Left ventricle myocardium superior (tissue), 1 donor: Measurements from ENCODE around the gene FBXO38. TPM values are rescaled to one million over a fixed set of nuclear protein-coding genes. Genes with fewer than 3 reads are reported as not detected.

Source experiments
- ATAC-seq: fragments of 200-7000 bp; cut with Tn5 transposase; one replicate; pipeline ENCODE4 v1.9.1; 2020; ENCODE audit warnings: mild to moderate bottlenecking, moderate library complexity
- DNase-seq: peaks from one replicate; pipeline ENCODE4 v3.0.0-alpha.2; 2020
- intact Hi-C: fragments of 100-400 bp; cut with micrococcal nuclease; formaldehyde crosslinking; loops from one replicate; pipeline ENCODE4 v1.11.0; 2022
- total RNA-seq: library from RNA; stranded (reverse); fragmentation: NEBNext Ultra II Directional; extraction: Animal tissue kit (Norgen Biotek cat#: 25700); gene quantifications from one replicate; pipeline ENCODE4 v1.2.1, GENCODE V29; 2021
- donor health status: DM: no; HTN: yes; CAD: no; lungs with severe emphysema.

Gene FBXO38
- total RNA-seq, 1 donor from 2014 or later, result 41.2 TPM

DNA sequence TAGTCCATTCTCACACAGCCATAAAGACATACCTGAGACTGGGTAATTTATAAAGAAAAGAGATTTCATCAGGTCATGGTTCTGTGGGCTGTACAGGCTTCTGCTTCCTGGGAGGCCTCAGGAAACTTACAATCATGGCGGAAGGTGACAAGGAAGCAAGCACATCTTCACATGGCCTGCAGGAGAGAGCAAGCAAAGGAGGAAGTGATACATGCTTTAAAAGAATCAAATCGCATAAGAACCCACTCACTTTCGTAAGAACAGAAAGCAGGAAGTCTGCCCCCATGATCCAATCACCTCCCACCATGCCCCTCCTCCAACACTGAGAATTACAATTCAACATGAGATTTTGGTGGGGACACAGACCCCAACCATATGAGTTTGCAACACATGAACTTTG is 5.1 kb upstream of the FBXO38 start:
- ATAC-seq (no peak), DNase-seq (no peak)
- intact Hi-C loops, result no loop called here

DNA sequence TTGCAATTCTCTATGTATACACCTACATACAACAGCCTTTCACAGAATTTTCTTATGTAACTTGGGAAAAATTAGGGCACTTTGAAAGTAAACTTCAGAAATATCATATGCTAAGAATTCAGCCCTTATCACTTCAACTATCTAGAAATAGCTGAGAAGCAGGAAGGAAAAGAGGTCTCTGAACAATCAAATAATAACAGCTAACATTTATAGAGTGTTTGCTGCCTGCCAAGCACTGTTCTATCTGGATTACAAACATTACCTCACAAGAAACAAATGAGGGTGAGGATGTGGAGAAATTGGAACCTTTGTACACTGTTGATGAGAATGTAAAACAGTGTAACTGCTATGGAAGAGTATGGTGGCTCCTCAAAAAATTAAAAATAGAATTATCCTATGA is 4.4 kb upstream of the FBXO38 start:
- ATAC-seq (no peak), DNase-seq (no peak)
- intact Hi-C loops, result no loop called here

GRCh38 chr5:148381906-148382305 is 1.9 kb upstream of the FBXO38 start:
- intact Hi-C loops, result no loop called here
- ATAC-seq, result no peak
- DNase-seq, result no peak

GRCh38 chr5:148382961-148383360 is 797 bp upstream of the FBXO38 start:
- intact Hi-C loops, result no loop called here
- DNase-seq, result no peak
- ATAC-seq, result no peak

- DNase-seq (no peak), ATAC-seq (peak; percentile 15)
- intact Hi-C loops, result no loop called here
These were observed 601 bp downstream of the FBXO38 start for GRCh38 chr5:148384380-148384737.

GRCh38 chr5:148385094-148385493 is 1.3 kb downstream of the FBXO38 start:
- no peak for ATAC-seq
- no peak for DNase-seq
- intact Hi-C loops, result no loop called here

GRCh38 chr5:148386041-148386440 is 2.3 kb downstream of the FBXO38 start:
- ATAC-seq (no peak), DNase-seq (no peak)
- intact Hi-C loops, result no loop called here

DNA sequence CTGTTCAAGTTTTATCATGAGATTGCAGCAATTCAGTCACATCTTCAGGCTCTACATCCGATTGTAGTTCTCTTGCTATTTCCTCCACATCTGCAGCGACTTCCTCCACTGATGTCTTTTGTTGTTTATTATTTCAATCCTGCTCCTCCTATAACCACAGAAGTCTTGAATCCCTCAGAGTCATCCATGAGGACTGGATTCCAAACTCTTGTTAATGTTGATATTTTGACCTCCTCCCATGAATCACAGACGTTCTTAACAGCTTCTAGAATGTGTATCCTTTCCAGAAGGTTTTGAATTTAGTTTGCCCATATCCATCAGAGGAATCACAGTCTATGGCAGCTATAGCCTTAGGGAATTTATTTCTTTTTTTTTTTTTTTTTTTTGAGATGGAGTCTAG is 3.6 kb downstream of the FBXO38 start:
- no peak for ATAC-seq
- intact Hi-C loops, result no loop called here

DNA sequence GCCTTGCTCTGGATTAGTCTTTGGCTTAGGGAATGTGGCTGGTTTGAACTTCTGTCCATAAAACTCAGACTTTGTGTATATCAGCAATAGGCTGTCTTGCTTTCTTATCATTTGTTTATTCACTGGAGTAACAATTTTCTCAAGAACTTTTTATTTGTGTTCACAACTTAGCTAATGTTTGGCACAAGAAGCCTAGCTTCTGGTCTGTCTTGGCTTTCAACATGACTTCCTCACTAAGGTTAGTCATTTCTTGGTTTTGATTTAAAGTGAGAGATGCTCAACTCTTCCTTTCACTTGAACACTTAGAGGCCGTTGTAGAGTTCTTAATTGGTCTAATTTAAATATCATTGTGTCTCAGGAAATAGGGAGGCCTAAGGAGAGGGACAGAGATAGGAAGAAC is 4.9 kb downstream of the FBXO38 start:
- ATAC-seq (peak; percentile 4), DNase-seq (no peak)
- intact Hi-C loops, result no loop called here

More for the DNA sequence above, 3.6 kb downstream of the FBXO38 start:
- no peak for DNase-seq

DNA sequence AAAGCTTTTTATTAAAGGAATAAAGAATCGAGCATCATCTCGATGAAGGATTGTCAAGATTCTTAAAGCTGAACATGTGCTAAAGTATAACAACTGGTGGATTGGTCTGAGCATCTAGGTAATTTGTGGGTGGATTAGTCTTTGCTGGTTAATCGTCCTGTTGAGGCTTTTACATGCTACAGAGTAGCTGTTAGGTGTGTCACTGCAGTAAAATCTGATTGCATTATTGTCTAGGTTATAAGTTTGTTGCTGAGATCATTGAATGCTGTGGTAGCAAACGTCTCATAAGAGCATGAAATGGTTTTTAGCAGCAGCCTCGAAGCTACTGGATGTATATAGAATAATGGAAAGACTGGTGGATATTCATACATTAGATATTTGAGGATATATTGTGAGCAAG is 7.2 kb downstream of the FBXO38 start:
- ATAC-seq, result no peak
- no peak for DNase-seq
- intact Hi-C loops, result no loop called here

- intact Hi-C loops, result no loop called here
- peak; percentile 17 for ATAC-seq
These were observed 7.7 kb downstream of the FBXO38 start for GRCh38 chr5:148391422-148391821.

GRCh38 chr5:148393390-148393741 is 9.6 kb downstream of the FBXO38 start:
- intact Hi-C loops, result no loop called here
- DNase-seq, result no peak
- ATAC-seq, result no peak

More at GRCh38 chr5:148391422-148391821, 7.7 kb downstream of the FBXO38 start:
- no peak for DNase-seq

GRCh38 chr5:148394587-148395019 is 10.8 kb downstream of the FBXO38 start:
- intact Hi-C loops, result no loop called here
- no peak for ATAC-seq
- no peak for DNase-seq

DNA sequence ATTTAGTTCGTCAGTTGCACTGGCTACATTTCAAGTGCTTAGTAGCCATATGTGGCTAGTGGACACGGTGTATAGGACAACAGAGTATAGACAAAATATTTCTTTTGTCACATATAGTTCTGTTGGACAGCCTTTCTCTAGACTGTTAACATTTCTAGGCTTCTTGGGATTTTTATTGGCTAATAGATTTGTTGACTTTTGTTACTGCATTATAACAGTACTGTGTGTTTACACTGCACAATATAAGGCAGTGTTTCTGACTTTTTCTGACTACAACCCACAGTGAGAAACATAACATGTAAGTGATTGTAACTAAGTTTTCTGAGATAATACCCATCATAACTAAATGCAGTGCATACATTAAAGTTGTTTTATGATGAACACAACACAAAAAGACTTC is 11.3 kb downstream of the FBXO38 start:
- no peak for DNase-seq
- intact Hi-C loops, result no loop called here
- no peak for ATAC-seq

DNA sequence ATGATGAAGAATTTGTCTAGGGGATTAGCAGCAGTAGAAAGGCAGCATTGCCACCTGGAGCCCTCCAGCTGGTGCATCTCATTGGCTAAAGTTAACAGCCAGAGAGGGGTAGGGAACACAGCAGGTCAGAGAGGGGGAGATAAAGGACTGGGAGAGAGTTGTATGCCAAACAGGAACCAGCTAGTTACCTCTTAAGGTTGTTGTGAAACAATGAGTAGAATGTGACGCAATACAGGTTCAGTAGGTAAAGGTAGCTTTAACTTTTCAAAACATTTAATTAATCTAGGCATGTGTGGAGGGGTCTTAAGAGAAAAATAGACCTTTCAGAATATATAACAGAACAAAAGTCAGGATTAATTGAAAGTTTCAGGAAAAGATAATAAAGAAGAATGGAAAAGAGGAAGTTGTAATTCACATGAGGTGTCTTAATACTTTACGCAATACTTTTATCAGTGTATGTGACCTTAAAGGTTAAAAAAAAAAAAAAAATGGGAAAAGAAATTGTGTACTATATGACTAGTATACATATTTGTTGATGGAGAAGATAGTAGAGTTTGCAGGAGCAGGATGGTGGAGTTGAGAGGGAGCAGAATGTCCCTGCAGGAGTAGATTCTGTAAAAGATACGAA is 14.3 kb downstream of the FBXO38 start:
- ATAC-seq, result peak; percentile 51
- no peak for DNase-seq
- intact Hi-C loops, result no loop called here

DNA sequence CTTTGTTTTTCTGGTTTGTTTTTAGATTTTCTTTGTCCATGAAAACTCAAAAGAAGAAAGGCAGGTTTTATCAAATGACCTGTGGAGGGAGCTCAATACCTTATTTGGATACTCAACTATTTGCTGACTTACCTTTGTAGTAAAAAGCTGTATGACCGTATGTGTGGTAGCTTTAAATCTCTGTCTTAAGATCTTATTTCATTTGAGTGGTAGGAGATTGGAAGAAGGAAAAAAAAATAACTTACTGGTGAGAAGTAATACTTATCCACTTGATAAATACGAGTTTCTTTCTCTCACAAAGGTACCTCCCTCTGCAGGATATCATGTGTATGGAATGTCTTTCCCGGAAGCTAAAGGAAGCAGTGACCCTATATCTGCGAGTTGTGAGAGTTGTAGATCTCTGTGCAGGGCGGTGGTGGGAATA is 15.0 kb downstream of the FBXO38 start:
- intact Hi-C loops, result no loop called here
- no peak for DNase-seq
- peak; percentile 34 for ATAC-seq

DNA sequence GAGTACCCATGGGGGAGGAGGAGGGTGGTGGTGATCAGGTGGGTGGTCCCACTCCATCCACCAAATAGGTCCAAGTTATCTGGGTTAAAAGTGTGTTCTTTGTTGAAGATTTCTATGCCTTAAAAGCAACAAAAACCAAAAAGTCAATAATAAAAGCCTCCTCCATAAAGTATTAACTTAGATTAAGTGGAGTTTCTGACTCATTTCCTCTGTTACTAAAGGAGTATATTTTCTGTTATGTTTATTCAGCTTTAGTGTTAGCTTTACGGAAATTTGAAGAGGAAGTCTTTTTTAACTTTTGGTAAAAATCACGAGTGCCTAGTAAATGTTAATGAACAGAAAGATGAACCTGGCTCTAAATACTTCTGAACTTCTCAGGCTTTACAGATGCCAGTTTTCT is 17.8 kb downstream of the FBXO38 start:
- no peak for ATAC-seq
- no peak for DNase-seq
- intact Hi-C loops, result no loop called here

- DNase-seq (no peak), ATAC-seq (peak; percentile 50)
- intact Hi-C loops, result no loop called here
These were observed 19.6 kb downstream of the FBXO38 start for GRCh38 chr5:148403344-148403743.

DNA sequence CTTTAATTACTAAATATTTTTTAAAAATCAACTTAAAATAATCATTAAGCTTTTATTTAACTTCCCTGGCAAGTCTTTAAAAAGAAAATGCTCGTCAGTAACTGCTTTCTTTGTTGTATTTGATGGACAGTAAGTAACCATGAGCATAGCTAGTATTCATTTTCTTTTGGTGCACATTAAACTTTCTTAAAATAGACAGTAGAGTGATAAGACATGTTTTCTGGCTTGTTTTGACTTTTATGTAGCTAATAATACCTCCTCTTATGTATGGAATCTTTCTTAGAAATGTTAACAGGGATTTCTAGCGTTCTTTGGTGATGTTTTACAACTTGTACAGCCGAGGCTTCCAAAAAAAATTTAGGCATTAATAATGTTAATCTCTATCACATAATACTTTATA is 22.6 kb downstream of the FBXO38 start:
- ATAC-seq (peak; percentile 67), DNase-seq (no peak)
- intact Hi-C loops, result no loop called here

- intact Hi-C loops, result no loop called here
- ATAC-seq (no peak), DNase-seq (no peak)
These were observed 24.3 kb downstream of the FBXO38 start for GRCh38 chr5:148408092-148408491.

DNA sequence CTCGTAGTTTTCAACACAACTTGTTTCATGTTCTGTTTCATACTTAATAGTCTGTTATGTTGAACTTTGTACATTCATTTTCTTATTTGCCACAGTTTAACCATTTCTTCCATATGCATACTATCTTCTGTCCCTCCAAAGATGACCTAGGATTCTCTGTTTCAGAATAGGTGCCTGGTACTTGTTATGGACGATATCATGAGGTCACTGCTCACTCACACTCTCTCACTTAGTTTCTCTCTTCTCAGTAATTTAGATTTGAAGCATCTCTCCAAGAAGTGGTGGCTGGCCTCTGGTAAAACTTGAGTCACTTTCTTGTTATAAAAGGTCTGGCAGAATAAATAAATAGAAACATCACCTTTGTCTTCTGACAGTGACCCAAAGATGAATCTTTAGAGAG is 28.4 kb downstream of the FBXO38 start:
- intact Hi-C loops, result no loop called here
- ATAC-seq, result no peak
- no peak for DNase-seq

DNA sequence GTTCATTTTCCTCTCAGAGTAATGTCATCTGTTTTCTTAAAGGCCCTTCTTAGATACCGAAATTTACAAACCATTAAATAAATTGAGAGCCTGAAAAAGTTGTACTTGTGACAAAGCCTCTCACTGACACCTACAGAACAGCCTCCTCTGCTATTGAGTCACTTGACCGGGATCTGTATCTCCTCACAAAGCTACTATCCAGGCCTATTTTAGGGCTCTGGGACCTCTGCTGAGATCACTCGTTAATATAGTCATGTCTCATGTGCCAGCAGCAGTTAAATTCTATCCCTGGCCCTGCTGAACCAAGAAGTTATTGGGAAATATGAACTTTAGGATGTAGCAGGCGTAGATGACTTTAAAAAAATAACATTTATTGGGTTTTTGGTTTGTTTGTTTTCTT is 31.1 kb downstream of the FBXO38 start:
- DNase-seq (no peak), ATAC-seq (peak; percentile 93)
- intact Hi-C loops, result no loop called here
